ACHN (cell line): ENCODE measurements around the gene KIZ.

Experiments used
- DNase-seq: peaks from one replicate; pipeline ENCODE4 v3.0.0-alpha.2; 2015
- in situ Hi-C: cut with HindIII; loops from 2 replicates; pipeline ENCODE4 v1.10.0; 2017; ENCODE audit warnings: low sequenced_read_pairs, low pct_ligation_motif_present, low pct_unique_long_range_greater_than_20kb

The KIZ gene

GRCh38 chr20:21191839-21192238 is 66.0 kb downstream of the KIZ start:
- in situ Hi-C loops, result no loop called here
- no peak for DNase-seq

DNA sequence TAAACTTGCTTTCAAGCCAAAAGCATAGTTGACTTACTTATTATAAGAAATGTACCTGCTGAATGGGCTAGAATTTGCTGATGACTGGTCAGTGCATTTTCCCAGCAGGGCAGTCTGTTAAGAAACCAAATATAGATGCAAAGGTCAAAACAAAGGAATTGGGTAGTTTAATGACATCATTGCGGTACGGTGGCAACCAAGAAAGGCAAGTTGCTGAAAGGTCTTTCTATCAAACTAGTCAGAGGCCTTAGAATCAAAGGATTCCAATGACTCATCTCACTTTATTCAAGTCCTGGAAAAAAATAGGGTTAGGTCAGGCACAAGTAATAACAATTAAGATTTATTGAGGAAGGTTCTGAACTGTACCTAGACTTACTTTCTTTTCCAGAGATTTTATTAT is 76.4 kb downstream of the KIZ start:
- DNase-seq, result no peak
- in situ Hi-C loops, result no loop called here

GRCh38 chr20:21203088-21203656 is 77.3 kb downstream of the KIZ start:
- no peak for DNase-seq
- in situ Hi-C loops, result no loop called here

DNA sequence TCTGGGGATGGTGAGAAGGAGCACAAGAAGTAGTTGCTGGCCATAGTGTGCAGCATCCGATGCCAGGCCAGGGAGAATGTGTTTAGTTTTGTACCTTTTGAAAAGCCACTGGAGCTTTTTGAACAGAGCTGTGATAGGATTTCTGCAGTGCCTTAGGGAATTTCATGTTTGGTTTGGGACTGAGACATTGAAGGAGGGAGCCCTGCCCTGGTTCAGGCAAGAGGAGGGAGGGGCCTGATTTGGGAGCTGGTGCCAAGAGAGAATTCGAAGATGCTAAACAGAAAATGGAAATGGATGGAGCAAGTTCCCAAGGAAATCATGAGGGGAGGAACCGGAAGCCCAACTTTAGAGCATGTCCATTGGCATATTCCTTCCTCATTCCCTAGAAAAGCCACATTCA is 80.7 kb downstream of the KIZ start:
- in situ Hi-C loops, result no loop called here
- no peak for DNase-seq

DNA sequence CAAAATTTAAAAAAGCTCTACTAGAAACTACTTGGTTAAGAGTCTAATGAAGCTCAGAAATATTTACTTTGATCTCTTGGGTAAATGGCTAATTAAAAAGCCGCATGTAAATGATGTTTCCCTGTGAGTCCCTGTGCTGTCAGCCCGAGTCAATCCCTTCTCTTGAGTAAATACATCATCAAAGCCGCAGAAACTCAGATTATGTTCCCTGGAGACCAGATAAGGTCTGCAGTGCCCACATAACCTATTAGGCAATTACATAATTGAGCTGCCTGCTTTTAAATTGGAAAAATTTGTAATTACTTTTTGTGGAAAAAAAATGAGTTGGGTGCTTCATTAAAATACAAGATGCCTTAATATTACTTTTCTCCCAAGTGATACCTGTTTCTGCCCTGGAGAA is 83.1 kb downstream of the KIZ start:
- no peak for DNase-seq
- in situ Hi-C loops, result no loop called here

- no peak for DNase-seq
- in situ Hi-C loops, result no loop called here
Observed at GRCh38 chr20:21209668-21210067, 83.8 kb downstream of the KIZ start.

DNA sequence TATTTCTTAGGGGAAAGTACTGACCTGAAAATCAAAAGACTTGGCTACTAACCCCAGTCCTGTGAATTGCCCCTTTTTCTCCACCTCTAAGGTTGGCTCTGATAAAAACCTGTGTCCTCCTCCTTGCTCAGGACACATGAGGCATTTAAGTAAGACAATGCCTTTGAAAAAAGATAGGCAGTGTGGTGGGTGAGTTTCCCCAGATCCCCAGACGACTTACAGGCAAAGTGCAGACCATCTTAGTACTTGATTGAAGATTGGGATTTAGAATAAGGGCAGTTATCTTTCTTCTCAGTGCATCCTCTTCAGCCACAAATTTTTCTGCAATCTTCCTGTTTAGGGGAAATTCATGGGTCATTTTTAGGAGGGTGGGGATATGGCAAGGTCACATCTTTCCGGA is 87.8 kb downstream of the KIZ start:
- no peak for DNase-seq
- in situ Hi-C loops, result no loop called here

- no peak for DNase-seq
- in situ Hi-C loops, result no loop called here
Observed at GRCh38 chr20:21214431-21214830, 88.5 kb downstream of the KIZ start.

- no peak for DNase-seq
- in situ Hi-C loops, result no loop called here
Observed at GRCh38 chr20:21219686-21220085, 93.8 kb downstream of the KIZ start.

- in situ Hi-C loops, result no loop called here
- no peak for DNase-seq
Observed at GRCh38 chr20:21224217-21224616, 98.3 kb downstream of the KIZ start.

DNA sequence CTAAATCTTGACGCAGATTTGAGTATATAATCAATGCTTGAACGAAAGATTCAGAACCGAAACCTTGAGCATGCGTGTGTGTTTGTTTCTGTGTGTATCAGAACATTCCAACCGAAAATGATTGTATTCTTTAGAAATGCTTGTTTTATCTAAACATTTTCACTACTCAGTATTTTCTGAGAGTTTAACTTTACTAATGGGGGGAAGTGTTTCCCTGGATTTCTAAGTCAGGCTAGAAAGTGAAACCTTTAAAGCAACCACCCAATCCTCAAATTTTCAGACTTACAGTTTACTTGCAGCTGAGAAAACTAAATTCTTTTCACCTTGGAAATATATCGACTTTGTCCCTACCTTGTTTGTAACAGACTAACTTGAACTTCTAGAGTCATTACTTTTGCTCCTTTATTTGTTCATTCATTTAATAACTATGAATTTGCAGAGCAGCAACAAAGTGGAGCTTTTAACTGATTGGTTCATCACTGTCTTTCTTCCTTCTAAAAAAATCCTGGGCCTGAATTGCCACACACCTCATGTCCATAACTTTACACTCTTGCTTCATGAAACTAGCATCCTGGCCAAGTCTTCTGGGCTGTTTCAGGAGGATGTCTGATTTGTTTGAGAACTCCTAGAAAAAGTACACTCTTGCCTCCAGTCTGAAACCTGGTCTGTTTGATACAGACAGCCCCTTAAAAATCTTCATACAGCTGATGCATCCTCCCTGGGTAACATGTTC is 99.5 kb downstream of the KIZ start:
- no peak for DNase-seq
- in situ Hi-C loops, result no loop called here

DNA sequence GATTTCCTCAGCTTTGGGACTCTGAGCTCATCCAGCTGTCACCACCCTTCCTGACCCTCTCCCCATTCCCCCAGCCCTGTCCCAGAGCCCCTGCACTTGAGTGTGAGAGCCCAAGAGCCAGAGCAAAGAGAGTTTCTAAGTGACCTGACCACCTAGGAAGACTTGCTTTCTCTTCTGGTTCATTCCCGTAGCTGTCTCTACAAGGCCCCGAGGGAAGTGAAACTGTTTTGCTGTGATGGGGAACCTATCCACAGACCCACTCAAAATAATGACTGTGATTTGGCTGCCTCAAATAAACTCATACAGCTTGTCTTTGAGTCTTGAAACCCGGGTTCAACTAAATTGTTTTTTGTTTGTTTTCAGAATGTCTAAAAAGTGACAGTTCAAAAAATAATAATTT is 102.6 kb downstream of the KIZ start:
- in situ Hi-C loops, result no loop called here
- DNase-seq, result no peak

DNA sequence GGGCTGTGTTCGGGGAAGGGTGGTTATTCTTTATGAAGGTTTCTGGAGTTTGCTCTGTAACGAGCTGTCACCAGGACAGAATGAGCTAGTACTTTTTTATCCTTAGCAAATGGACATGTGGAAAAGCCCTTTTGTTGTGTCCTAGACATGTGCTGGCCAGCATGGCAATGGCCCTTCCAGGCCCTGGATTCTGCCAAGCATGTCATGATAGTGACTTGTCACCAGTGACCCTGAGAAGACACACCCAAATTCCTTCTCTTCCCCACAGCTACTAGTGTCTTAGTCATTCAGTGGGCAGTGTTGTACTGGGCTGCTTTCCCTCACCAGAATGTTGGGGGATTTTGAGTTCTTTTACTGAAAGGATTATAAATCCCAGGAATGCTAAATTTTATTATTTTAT is 103.3 kb downstream of the KIZ start:
- in situ Hi-C loops, result no loop called here
- DNase-seq, result no peak

- in situ Hi-C loops, result no loop called here
- DNase-seq, result no peak
Observed at GRCh38 chr20:21230220-21230619, 104.3 kb downstream of the KIZ start.

GRCh38 chr20:21230686-21231085 is 104.8 kb downstream of the KIZ start:
- no peak for DNase-seq
- in situ Hi-C loops, result no loop called here

DNA sequence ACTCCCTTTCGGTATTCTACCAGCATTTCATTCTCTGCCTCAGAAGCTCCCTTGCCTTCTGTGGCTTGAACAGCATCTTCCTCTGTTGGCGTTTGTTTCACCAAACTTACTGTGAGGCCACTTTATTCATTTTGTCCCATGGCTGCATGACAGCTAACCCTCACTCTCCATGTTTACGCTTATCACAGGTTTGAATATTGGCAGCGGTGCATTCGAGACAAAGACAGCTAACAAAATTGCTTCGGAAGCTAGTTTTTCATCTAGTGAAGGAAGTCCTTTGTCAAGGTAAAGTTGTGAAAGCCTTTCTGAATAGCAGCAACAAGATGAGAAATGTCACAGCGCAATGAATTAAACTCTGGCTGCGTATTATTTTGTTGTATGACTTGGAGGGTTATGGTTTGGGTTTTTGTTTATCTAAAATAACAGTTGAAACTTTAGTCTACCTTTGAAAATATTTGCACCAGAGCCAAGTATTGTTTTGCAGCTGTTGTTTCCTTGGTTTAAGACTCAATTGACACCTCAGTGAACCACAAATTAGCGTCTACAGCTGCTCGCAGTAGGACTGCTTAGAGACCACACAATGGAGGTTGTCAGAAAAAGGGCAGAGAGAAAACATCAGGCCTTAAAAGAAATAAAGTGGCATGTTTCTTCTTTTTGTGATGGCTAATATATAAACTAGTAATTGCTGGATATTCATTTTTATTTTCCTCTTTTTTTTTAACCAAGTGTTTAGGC is 106.8 kb downstream of the KIZ start:
- in situ Hi-C loops, result no loop called here
- no peak for DNase-seq

DNA sequence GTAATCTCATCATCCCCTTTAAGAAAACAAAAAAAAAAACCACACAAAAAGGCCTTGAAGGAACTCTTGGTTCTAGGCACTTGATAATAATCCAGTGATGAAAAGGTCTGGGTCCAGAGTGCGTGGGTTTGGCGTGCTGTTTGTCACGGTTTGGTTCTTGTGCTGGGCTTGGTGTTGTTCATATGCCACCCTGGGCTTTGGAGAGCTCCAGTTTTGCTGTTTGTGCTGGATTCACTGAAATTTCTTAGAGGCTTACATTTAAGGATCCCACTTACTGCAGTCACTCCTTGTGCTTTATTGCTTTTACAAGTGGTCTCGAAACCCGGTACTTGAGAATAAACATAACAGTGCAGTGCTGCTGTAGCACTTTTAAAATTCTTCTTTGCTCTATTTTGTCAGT is 108.4 kb downstream of the KIZ start:
- in situ Hi-C loops, result no loop called here
- DNase-seq, result no peak

DNA sequence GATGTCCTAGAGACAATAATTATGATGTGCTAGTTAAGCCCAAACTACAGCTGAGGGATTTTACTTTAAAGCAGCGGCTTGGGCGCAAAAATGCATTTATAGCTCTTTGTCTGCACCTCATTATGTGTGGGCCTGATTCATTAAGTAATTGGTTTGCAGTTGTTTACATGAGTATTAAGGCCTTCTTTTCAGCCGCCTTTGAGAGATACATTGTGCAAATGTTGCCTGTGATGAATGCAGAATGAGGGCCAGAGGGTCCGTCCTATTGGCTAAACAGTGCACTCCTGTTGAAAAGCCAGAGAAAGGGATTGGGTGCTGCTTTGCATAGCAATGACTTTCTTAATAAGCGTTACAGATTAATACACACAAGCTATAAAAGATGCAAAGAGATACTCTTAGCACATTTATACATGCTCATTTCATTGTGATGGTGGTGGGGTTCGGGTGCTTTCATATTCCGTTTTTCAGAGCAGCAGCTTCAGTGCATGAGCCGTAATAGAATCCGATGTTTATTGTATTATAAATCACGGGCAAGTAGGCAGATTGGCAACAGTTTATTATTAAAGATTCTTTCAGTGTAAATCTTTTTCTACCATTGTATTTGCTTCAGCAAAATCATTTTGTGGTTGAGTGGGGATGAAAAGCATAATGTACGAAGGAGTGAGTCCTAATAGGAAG is 109.1 kb downstream of the KIZ start:
- in situ Hi-C loops, result no loop called here
- DNase-seq, result no peak
